Measurements from ENCODE around the gene MAT1A.

- TF ChIP-seq CTCF (IDR thresholded peaks at IDR 0.05) (peak; percentile 99), REST (IDR thresholded peaks at IDR 0.05; ENCODE audit: insufficient read depth in 1 of 2, low read depth in 2 of 2, low read length in 1 of 2) (no peak), POLR2AphosphoS5 (IDR thresholded peaks at IDR 0.05; ENCODE audit: low read depth, low read length) (no peak), TCF7L2 (IDR thresholded peaks at IDR 0.05; ENCODE audit: low read depth, low read length) (no peak), SIN3A (IDR thresholded peaks at IDR 0.05; ENCODE audit: borderline replicate concordance, insufficient read depth, low read depth, low read length) (no peak)
Measured at GRCh38 chr10:80260295-80261243, 28.9 kb downstream of the MAT1A start.

Data from Panc1 (cell line).